HEK293T (cell line): ENCODE measurements around the gene SMURF1.

Experiments used
- CTBP1 ChIP-seq: fragments of 450-650 bp; IDR thresholded peaks from 2 replicates; pipeline ENCODE4 v1.6.1; 2016; ENCODE audit warnings: borderline replicate concordance
- FOXA1 ChIP-seq: fragments of 450-650 bp; IDR thresholded peaks from 2 replicates; pipeline ENCODE4 v1.6.1; 2016; ENCODE audit warnings: mild to moderate bottlenecking
- FOXK2 ChIP-seq: fragments of 450-650 bp; IDR thresholded peaks from 2 replicates; pipeline ENCODE4 v1.6.1; 2016; ENCODE audit warnings: mild to moderate bottlenecking
- FOXM1 ChIP-seq: fragments of 450-650 bp; IDR thresholded peaks from 2 replicates; pipeline ENCODE4 v1.6.1; 2017; ENCODE audit warnings: mild to moderate bottlenecking, borderline replicate concordance
- HDGF ChIP-seq: fragments of 450-650 bp; IDR thresholded peaks from 2 replicates; pipeline ENCODE4 v1.6.1; 2017; ENCODE audit warnings: antibody characterized with exemption, borderline replicate concordance
- NFRKB ChIP-seq: fragments of 450-650 bp; IDR thresholded peaks from 2 replicates; pipeline ENCODE4 v1.6.1; 2016; ENCODE audit warnings: mild to moderate bottlenecking, moderate library complexity
- SP1 ChIP-seq: fragments of 450-650 bp; IDR thresholded peaks from 2 replicates; pipeline ENCODE4 v1.6.1; 2017
- SUZ12 ChIP-seq: fragments of 450-650 bp; IDR thresholded peaks from 2 replicates; pipeline ENCODE4 v1.6.1; 2016; ENCODE audit warnings: mild to moderate bottlenecking
- TARDBP ChIP-seq: fragments of 450-650 bp; IDR thresholded peaks from 2 replicates; pipeline ENCODE4 v1.6.1; 2016
- ZNF384 ChIP-seq: fragments of 450-650 bp; IDR thresholded peaks from 2 replicates; pipeline ENCODE4 v1.6.1; 2016
- TF ChIP-seq, protein P1 (sequence below): fragments of 450-650 bp; IDR thresholded peaks from 2 replicates; pipeline ENCODE4 v1.6.1; 2016

DNA sequence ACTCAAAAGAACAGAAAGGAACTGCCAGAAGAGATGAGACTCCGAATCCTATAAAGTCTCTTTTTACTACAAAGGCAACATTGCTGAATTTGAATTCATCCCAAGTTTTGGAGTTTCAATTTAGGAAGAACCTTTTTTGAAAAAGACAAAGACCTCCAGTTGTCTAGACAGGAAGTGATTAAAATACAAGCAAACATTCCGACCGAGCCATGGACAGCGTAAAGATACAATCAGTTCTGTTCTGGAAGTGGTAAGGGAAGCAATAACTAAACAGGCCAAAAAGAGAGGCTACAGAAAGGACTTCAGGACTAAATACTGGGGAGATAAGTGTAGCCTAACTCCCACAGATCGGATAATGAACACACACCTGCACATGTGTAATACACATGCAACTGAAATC, 101.0 kb downstream of the SMURF1 start:
- no peak for TF ChIP-seq FOXK2
- TF ChIP-seq HDGF: no peak
- TF ChIP-seq TARDBP: no peak
- TF ChIP-seq SP1: no peak
- TF ChIP-seq NFRKB: no peak
- no peak for TF ChIP-seq SUZ12
- TF ChIP-seq CTBP1: no peak
- TF ChIP-seq, protein P1, sequence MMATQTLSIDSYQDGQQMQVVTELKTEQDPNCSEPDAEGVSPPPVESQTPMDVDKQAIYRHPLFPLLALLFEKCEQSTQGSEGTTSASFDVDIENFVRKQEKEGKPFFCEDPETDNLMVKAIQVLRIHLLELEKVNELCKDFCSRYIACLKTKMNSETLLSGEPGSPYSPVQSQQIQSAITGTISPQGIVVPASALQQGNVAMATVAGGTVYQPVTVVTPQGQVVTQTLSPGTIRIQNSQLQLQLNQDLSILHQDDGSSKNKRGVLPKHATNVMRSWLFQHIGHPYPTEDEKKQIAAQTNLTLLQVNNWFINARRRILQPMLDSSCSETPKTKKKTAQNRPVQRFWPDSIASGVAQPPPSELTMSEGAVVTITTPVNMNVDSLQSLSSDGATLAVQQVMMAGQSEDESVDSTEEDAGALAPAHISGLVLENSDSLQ: no peak
- no peak for TF ChIP-seq FOXM1
- no peak for TF ChIP-seq FOXA1
- TF ChIP-seq ZNF384: no peak
